Germinal center (tissue), 1 donor: ENCODE data around the gene TMPRSS3.

Source experiments
- DNase-seq: peaks from one replicate; pipeline ENCODE4 v3.0.0; 2012; ENCODE audit warnings: mixed read lengths, low spot score

TMPRSS3 gene

DNA sequence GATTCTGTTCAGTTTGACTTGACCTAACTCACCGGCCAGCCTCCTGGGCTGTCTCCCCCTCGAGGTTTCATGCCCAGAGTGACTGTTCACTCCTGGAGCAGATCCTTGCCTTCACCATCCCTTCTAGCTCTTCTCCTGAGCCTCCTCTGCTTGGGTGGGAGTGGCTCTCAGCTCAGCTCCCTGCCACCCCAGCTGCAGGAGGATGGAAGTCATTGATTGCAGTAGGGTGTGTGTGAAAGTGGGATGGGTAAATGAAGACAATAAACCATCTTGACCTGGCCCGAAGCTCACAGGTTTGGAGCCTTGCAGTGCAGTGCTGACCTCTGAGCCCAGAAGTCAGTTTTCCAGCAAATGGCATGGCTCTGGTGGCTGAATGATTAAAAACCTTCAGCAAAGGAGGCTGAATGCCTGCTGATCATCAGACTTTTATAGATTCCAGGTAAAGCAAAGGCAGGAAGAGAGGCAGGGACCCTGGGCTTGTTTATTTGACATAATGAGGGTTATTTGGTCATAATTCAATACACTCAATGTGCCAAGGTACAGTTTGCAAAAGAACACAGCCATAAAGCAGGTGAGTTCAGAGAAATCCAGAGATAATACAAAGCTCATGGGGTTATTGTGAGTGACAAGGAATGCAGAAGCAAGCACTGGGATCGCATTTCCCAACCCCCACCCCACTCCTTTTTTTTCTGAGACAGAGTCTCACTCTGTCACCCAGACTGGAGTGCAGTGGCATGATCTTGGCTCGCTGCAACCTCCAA, 63.1 kb downstream of the TMPRSS3 start:
- no peak for DNase-seq

DNA sequence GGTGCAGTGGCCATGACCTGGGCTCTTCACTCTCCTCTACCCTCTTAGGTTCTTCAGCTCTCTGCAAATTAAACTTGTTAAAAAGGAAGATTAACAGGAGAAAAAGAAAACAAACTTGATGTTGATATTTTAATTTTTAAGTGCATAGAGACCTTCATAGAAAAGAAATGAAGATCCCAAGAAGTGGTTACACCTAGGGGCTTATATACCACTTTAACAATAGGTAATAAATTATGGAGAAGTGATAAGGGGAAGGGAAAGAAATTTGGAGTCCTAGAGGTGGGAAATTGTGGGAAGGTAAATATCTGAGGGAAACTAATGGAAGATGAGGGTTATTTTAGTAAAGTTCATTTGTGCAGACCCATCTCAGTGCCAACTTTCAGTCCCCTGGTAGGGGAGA, 64.2 kb downstream of the TMPRSS3 start:
- no peak for DNase-seq

DNA sequence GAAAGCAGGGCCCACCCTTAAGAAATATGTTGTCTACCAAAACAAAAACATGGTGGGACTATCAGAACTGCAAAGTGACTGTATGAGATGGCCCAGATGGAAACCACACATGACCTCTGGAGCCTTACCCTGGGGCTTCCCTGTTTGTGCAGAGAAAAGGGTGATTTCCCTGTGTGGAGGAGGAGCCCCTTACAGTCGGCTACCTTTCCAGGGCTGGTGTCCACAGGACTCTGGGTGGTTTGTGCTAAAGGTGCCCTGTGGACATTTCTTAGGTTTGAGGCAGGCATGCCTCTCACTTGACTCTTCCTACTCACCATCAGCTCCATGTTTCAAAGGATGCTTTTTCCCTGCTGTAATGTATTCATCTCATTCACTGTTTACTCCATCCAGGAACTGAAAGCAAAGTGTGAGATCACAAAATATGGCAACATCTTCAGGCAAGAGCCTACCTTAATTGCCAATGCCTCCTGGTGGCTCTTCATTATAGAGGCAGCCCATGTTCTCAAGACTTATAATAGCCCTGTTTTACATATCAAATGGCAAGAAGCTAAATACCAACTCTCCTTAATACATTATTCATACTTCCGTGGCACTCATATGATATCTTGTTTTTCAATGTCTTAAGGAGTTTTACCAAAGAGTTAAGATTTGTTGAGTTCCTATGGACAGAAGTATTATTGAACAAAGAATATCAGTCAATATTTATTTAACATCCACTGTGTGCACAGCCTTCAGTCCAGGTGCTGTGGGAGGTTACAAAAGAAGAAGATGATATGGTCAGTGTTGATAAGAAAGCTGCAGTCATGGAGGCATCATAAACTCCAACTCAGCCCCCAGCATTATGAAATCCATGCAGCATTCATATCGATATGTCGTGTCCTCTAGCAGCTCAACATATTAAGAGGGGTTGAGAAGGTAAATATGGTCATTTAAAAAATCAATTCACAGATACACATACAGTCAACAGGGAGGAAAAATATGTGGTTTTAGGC, 65.2 kb downstream of the TMPRSS3 start:
- DNase-seq, result no peak

GRCh38 chr21:42324896-42325295, 71.0 kb downstream of the TMPRSS3 start:
- no peak for DNase-seq
